WTC11 (cell line): ENCODE results near the gene SPATA12.

Source experiments
- ESRRA ChIP-seq: sonication (generic); formaldehyde crosslinking; IDR thresholded peaks from 2 replicates; pipeline ENCODE4 v1.8.1; 2022; ENCODE audit warnings: mild to moderate bottlenecking, missing genetic modification reagents, borderline replicate concordance
- FOXK1 ChIP-seq: sonication (generic); formaldehyde crosslinking; IDR thresholded peaks from 2 replicates; pipeline ENCODE4 v1.8.0; 2022; ENCODE audit warnings: mild to moderate bottlenecking, moderate library complexity, missing genetic modification reagents
- GABPB1 ChIP-seq: sonication (generic); formaldehyde crosslinking; IDR thresholded peaks from 2 replicates; pipeline ENCODE4 v1.8.1; 2023; ENCODE audit warnings: mild to moderate bottlenecking, missing genetic modification reagents
- IRF2 ChIP-seq: sonication (generic); formaldehyde crosslinking; IDR thresholded peaks from 2 replicates; pipeline ENCODE4 v1.8.0; 2022; ENCODE audit warnings: low read depth, missing genetic modification reagents, borderline replicate concordance
- NR3C1 ChIP-seq: sonication (generic); formaldehyde crosslinking; conservative IDR thresholded peaks from 2 replicates; pipeline ENCODE4 v1.8.1; 2023; ENCODE audit warnings: low read depth, mild to moderate bottlenecking, missing genetic modification reagents
- SMAD4 ChIP-seq: sonication (generic); formaldehyde crosslinking; IDR thresholded peaks from 2 replicates; pipeline ENCODE4 v1.8.0; 2022; ENCODE audit warnings: mild to moderate bottlenecking, missing genetic modification reagents
- ZBTB21 ChIP-seq: sonication (generic); formaldehyde crosslinking; IDR thresholded peaks from 2 replicates; pipeline ENCODE4 v1.8.1; 2023; ENCODE audit warnings: mild to moderate bottlenecking, missing genetic modification reagents, borderline replicate concordance
- TF ChIP-seq, protein P1 (sequence below): fragments of 250-450 bp; sonication (Bioruptor Pico); IDR thresholded peaks from 2 replicates; pipeline ENCODE4 v1.9.0; 2021; ENCODE audit warnings: mild to moderate bottlenecking
- TF ChIP-seq, protein P2 (sequence below): sonication (generic); formaldehyde crosslinking; IDR thresholded peaks from 2 replicates; pipeline ENCODE4 v1.8.1; 2023; ENCODE audit warnings: mild to moderate bottlenecking, missing genetic modification reagents
- TF ChIP-seq, protein P3 (sequence below): fragments of 200-600 bp; IDR thresholded peaks from 2 replicates; pipeline ENCODE4 v1.8.0; 2022; ENCODE audit warnings: antibody characterized with exemption
- TF ChIP-seq, protein P4 (sequence below): sonication (generic); formaldehyde crosslinking; IDR thresholded peaks from 2 replicates; pipeline ENCODE4 v1.8.1; 2023; ENCODE audit warnings: mild to moderate bottlenecking, missing genetic modification reagents
- TF ChIP-seq, protein P5 (sequence below): sonication (generic); formaldehyde crosslinking; IDR thresholded peaks from 2 replicates; pipeline ENCODE4 v1.8.0; 2022; ENCODE audit warnings: mild to moderate bottlenecking, missing genetic modification reagents
- TF ChIP-seq, protein P6 (sequence below): sonication (generic); formaldehyde crosslinking; IDR thresholded peaks from 2 replicates; pipeline ENCODE4 v1.8.0; 2023; ENCODE audit warnings: missing genetic modification reagents
- TF ChIP-seq, protein P7 (sequence below): sonication (generic); formaldehyde crosslinking; conservative IDR thresholded peaks from 2 replicates; pipeline ENCODE4 v1.8.1; 2022; ENCODE audit warnings: mild to moderate bottlenecking, missing genetic modification reagents

DNA sequence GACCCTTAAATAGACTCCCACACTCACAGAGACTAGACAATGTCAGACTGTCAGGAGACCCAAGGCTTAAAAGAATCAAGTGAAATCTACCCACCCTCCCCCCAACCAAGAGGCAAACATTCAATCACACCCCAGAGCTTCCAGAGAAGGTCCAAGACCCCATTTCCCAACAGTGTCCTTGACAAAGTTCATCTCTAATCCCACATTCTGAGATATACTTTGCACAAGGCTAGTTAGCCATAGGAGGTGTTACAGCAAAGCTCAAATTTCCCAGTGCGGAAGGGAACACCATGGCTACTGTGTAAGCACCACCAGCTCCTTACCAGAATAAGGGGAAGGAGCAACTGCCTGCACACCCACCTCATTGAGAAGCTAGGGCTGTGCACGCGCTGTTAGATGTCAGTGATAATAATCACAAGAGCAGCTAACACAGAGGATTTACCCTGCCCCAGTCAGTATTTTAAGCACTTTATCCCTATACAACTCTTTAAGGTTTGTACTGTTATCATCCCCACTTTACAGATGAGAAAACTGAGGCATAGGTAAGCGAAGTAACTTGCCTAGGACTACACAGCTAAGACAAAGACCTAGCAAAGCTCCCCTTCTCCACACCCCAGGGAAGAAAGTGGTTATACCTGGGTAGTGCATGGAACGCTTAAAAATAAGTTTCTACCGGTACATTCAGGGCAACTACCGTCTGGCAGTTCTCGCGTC, 17.3 kb downstream of the SPATA12 start:
- TF ChIP-seq, protein P1, sequence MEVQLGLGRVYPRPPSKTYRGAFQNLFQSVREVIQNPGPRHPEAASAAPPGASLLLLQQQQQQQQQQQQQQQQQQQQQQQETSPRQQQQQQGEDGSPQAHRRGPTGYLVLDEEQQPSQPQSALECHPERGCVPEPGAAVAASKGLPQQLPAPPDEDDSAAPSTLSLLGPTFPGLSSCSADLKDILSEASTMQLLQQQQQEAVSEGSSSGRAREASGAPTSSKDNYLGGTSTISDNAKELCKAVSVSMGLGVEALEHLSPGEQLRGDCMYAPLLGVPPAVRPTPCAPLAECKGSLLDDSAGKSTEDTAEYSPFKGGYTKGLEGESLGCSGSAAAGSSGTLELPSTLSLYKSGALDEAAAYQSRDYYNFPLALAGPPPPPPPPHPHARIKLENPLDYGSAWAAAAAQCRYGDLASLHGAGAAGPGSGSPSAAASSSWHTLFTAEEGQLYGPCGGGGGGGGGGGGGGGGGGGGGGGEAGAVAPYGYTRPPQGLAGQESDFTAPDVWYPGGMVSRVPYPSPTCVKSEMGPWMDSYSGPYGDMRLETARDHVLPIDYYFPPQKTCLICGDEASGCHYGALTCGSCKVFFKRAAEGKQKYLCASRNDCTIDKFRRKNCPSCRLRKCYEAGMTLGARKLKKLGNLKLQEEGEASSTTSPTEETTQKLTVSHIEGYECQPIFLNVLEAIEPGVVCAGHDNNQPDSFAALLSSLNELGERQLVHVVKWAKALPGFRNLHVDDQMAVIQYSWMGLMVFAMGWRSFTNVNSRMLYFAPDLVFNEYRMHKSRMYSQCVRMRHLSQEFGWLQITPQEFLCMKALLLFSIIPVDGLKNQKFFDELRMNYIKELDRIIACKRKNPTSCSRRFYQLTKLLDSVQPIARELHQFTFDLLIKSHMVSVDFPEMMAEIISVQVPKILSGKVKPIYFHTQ (CRISPR knock-in tag) = no peak
- TF ChIP-seq, protein P2, sequence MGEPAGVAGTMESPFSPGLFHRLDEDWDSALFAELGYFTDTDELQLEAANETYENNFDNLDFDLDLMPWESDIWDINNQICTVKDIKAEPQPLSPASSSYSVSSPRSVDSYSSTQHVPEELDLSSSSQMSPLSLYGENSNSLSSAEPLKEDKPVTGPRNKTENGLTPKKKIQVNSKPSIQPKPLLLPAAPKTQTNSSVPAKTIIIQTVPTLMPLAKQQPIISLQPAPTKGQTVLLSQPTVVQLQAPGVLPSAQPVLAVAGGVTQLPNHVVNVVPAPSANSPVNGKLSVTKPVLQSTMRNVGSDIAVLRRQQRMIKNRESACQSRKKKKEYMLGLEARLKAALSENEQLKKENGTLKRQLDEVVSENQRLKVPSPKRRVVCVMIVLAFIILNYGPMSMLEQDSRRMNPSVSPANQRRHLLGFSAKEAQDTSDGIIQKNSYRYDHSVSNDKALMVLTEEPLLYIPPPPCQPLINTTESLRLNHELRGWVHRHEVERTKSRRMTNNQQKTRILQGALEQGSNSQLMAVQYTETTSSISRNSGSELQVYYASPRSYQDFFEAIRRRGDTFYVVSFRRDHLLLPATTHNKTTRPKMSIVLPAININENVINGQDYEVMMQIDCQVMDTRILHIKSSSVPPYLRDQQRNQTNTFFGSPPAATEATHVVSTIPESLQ (CRISPR knock-in tag) = no peak
- TF ChIP-seq, protein P3, sequence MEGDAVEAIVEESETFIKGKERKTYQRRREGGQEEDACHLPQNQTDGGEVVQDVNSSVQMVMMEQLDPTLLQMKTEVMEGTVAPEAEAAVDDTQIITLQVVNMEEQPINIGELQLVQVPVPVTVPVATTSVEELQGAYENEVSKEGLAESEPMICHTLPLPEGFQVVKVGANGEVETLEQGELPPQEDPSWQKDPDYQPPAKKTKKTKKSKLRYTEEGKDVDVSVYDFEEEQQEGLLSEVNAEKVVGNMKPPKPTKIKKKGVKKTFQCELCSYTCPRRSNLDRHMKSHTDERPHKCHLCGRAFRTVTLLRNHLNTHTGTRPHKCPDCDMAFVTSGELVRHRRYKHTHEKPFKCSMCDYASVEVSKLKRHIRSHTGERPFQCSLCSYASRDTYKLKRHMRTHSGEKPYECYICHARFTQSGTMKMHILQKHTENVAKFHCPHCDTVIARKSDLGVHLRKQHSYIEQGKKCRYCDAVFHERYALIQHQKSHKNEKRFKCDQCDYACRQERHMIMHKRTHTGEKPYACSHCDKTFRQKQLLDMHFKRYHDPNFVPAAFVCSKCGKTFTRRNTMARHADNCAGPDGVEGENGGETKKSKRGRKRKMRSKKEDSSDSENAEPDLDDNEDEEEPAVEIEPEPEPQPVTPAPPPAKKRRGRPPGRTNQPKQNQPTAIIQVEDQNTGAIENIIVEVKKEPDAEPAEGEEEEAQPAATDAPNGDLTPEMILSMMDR = no peak
- TF ChIP-seq, protein P4, sequence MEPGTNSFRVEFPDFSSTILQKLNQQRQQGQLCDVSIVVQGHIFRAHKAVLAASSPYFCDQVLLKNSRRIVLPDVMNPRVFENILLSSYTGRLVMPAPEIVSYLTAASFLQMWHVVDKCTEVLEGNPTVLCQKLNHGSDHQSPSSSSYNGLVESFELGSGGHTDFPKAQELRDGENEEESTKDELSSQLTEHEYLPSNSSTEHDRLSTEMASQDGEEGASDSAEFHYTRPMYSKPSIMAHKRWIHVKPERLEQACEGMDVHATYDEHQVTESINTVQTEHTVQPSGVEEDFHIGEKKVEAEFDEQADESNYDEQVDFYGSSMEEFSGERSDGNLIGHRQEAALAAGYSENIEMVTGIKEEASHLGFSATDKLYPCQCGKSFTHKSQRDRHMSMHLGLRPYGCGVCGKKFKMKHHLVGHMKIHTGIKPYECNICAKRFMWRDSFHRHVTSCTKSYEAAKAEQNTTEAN (CRISPR knock-in tag) = no peak
- TF ChIP-seq, protein P5, sequence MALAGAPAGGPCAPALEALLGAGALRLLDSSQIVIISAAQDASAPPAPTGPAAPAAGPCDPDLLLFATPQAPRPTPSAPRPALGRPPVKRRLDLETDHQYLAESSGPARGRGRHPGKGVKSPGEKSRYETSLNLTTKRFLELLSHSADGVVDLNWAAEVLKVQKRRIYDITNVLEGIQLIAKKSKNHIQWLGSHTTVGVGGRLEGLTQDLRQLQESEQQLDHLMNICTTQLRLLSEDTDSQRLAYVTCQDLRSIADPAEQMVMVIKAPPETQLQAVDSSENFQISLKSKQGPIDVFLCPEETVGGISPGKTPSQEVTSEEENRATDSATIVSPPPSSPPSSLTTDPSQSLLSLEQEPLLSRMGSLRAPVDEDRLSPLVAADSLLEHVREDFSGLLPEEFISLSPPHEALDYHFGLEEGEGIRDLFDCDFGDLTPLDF (CRISPR knock-in tag) = no peak
- TF ChIP-seq, protein P6, sequence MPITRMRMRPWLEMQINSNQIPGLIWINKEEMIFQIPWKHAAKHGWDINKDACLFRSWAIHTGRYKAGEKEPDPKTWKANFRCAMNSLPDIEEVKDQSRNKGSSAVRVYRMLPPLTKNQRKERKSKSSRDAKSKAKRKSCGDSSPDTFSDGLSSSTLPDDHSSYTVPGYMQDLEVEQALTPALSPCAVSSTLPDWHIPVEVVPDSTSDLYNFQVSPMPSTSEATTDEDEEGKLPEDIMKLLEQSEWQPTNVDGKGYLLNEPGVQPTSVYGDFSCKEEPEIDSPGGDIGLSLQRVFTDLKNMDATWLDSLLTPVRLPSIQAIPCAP (CRISPR knock-in tag) = no peak
- TF ChIP-seq FOXK1 (no peak), IRF2 (CRISPR knock-in tag) (no peak), ESRRA (no peak), SMAD4 (no peak), NR3C1 (CRISPR knock-in tag) (no peak), GABPB1 (no peak), ZBTB21 (CRISPR knock-in tag) (no peak)
- TF ChIP-seq, protein P7, sequence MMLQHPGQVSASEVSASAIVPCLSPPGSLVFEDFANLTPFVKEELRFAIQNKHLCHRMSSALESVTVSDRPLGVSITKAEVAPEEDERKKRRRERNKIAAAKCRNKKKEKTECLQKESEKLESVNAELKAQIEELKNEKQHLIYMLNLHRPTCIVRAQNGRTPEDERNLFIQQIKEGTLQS (CRISPR knock-in tag) = no peak
